K562 (cell line): Measurements from ENCODE around the gene AGK. TPM values are rescaled to one million over a fixed set of nuclear protein-coding genes. Genes with fewer than 3 reads are reported as not detected.
A peak's percentile ranks its signal among the peaks of the same experiment; 100 is the strongest.

Experiments used
- ARHGAP35 ChIP-seq: fragments of 450-650 bp; IDR thresholded peaks from 2 replicates; pipeline ENCODE4 v1.6.1; 2018; ENCODE audit not compliant: partially characterized antibody
- ATF3 ChIP-seq, 2 experiments: fragments of 450-650 bp in 1 of 2; sonication (generic) in 1 of 2; formaldehyde crosslinking in 1 of 2; IDR thresholded peaks in 1 of 2; conservative IDR thresholded peaks in 1 of 2; 2 replicates each; pipeline versions ENCODE4 v1.6.1 to v1.8.1; 2016 to 2023; ENCODE audit warnings: mild to moderate bottlenecking in 2 of 2, moderate library complexity in 2 of 2, inconsistent platforms in 1 of 2, missing genetic modification reagents in 1 of 2
- C11orf30 ChIP-seq: fragments of 450-650 bp; IDR thresholded peaks from 2 replicates; pipeline ENCODE4 v1.6.1; 2016; ENCODE audit warnings: low read depth, mild to moderate bottlenecking
- ETS2 ChIP-seq: IDR thresholded peaks from 2 replicates; pipeline ENCODE4 v1.6.1; 2016; ENCODE audit warnings: borderline replicate concordance, missing genetic modification characterization, mild to moderate bottlenecking, moderate library complexity, missing compliant biosample characterization; ENCODE audit not compliant: poor library complexity, severe bottlenecking
- HMG20B ChIP-seq: fragments of 250-450 bp; sonication (Bioruptor Pico); IDR thresholded peaks from 2 replicates; pipeline ENCODE4 v1.5.0; 2021; ENCODE audit warnings: mild to moderate bottlenecking
- MAFF ChIP-seq: IDR thresholded peaks from 2 replicates; pipeline ENCODE4 v1.6.1; 2012; ENCODE audit warnings: low read length, improper control_type of control experiment
- MAFG ChIP-seq: fragments of 450-650 bp; conservative IDR thresholded peaks from 2 replicates; pipeline ENCODE4 v1.6.1; 2016; ENCODE audit warnings: missing genetic modification characterization, missing compliant biosample characterization
- PRMT5 ChIP-seq: sonication (generic); formaldehyde crosslinking; IDR thresholded peaks from 2 replicates; pipeline ENCODE4 v1.5.0; 2020; ENCODE audit warnings: missing genetic modification reagents
- REST ChIP-seq, 2 experiments: fragments of 450-650 bp; formaldehyde crosslinking in 1 of 2; IDR thresholded peaks; 2 replicates each; pipeline versions ENCODE4 v1.4.0 to v1.6.1; 2014 to 2020; ENCODE audit warnings: mild to moderate bottlenecking in 2 of 2, borderline replicate concordance in 1 of 2, low read depth in 1 of 2
- SMAD1 ChIP-seq: fragments of 150-350 bp; IDR thresholded peaks from 2 replicates; pipeline ENCODE4 v1.6.1; 2014; ENCODE audit warnings: low read length, low read depth; ENCODE audit not compliant: partially characterized antibody
- STAT6 ChIP-seq: sonication (generic); formaldehyde crosslinking; IDR thresholded peaks from 2 replicates; pipeline ENCODE4 v1.8.1; 2023; ENCODE audit warnings: mild to moderate bottlenecking, missing genetic modification reagents
- ZNF212 ChIP-seq: fragments of 450-650 bp; formaldehyde crosslinking; IDR thresholded peaks from 2 replicates; pipeline ENCODE4 v1.4.0; 2020; ENCODE audit warnings: mild to moderate bottlenecking
- polyA plus RNA-seq, 8 experiments: library from polyadenylated mRNA; depleted of rRNA in 4 of 8; stranded (reverse) in 5 of 8; unstranded in 3 of 8; fragments of >200 nt; fragmentation: Nextera tagmentation in 2 of 8; fragmentation: Illumina TruSeq in 1 of 8; extraction: Ambion mirVana in 2 of 8; extraction: Trizol in 1 of 8; gene quantifications; 2 replicates each; pipeline versions ENCODE4 v1.2.1 to v1.2.3, GENCODE V29; 2011 to 2014; ENCODE audit warnings: inconsistent platforms in 1 of 8, missing spikeins in 1 of 8
- total RNA-seq, 7 experiments: library from RNA; depleted of rRNA in 6 of 7; stranded (reverse); fragments of >200 nt in 6 of 7; fragmentation: Illumina TruSeq in 2 of 7; extraction: Trizol in 2 of 7; gene quantifications; 2 replicates each; pipeline versions ENCODE4 v1.2.1 to v1.2.3, GENCODE V29; 2011 to 2021; ENCODE audit warnings: low replicate concordance in 1 of 7

The AGK gene
- total and polyA plus RNA-seq, 9 of the 15 experiments (the other 6 are each of a cell fraction or from before 2014, with no cell fraction given): 50.7 to 128 (median 71.8) TPM

GRCh38 chr7:141663081-141663849 is 112.1 kb downstream of the AGK start (continued):
- TF ChIP-seq STAT6 (CRISPR knock-in tag): no peak
- TF ChIP-seq MAFG (tag): peak; percentile 56
- TF ChIP-seq SMAD1: no peak
- no peak for TF ChIP-seq PRMT5 (CRISPR knock-in tag)
- TF ChIP-seq REST (IDR thresholded peaks at IDR 0.05; ENCODE audit: borderline replicate concordance): no peak
- no peak for TF ChIP-seq REST (CRISPR knock-in tag; IDR thresholded peaks at IDR 0.05; ENCODE audit: low read depth)
- no peak for TF ChIP-seq ARHGAP35
- no peak for TF ChIP-seq ETS2
- TF ChIP-seq ZNF212 (CRISPR knock-in tag): no peak
- no peak for TF ChIP-seq HMG20B (CRISPR knock-in tag)
- TF ChIP-seq MAFF: peak; percentile 21; the same call in 1 of the 2 replicates
- TF ChIP-seq ATF3 (IDR thresholded peaks at IDR 0.05): no peak
- no peak for TF ChIP-seq ATF3 (CRISPR knock-in tag; conservative IDR thresholded peaks at IDR 0.05)
- TF ChIP-seq C11orf30: peak; percentile 57
